SK-N-SH (cell line): ENCODE measurements around the gene BNIP5. TPM values are rescaled to one million over a fixed set of nuclear protein-coding genes. Genes with fewer than 3 reads are reported as not detected.

Experiments
- CTCF ChIA-PET: fragments of 300-600, 350-600 bp; formaldehyde crosslinking; extraction: SDS; loops from one replicate; lab custom pipeline; 2021; lab: Yijun Ruan, JAX
- POLR2A ChIA-PET: fragments of 350-600 bp; sonication (Branson Sonifier 250); formaldehyde crosslinking; extraction: SDS; loops from one replicate; lab custom pipeline; 2020; ENCODE audit warnings: antibody characterized with exemption, inconsistent platforms; lab: Yijun Ruan, JAX
- DNase-seq: peaks from one replicate; pipeline ENCODE4 v3.0.0; 2012
- H2AFZ ChIP-seq: fragments of 200-600 bp; sonication (generic); 2 replicates; pipeline ENCODE4 v1.8.1; 2016; ENCODE audit warnings: antibody characterized with exemption, mild to moderate bottlenecking, low read depth
- H3F3A ChIP-seq: fragments of 200-600 bp; sonication (generic); replicated peaks from 2 replicates; pipeline ENCODE3; 2016; ENCODE audit warnings: antibody characterized with exemption, mild to moderate bottlenecking; ENCODE audit not compliant: insufficient read depth
- H3K27ac ChIP-seq, 2 experiments: fragments of 200-500 bp in 1 of 2; fragments of 200-600 bp in 1 of 2; sonication (Bioruptor generic) in 1 of 2; sonication (generic), shearing (Covaris generic) in 1 of 2; 2 replicates each; pipeline versions ENCODE4 v1.5.1 to v1.6.1; 2014 to 2016; ENCODE audit warnings: low read depth in 2 of 2, inconsistent platforms in 1 of 2, low read length in 1 of 2, mild to moderate bottlenecking in 1 of 2, mixed read lengths in 1 of 2
- H3K27me3 ChIP-seq: fragments of 200-600 bp; sonication (generic), shearing (Covaris generic); 2 replicates; pipeline ENCODE4 v1.6.1; 2016; ENCODE audit warnings: mixed run types; ENCODE audit not compliant: insufficient read depth
- H3K36me3 ChIP-seq, 2 experiments: fragments of 200-500 bp in 1 of 2; fragments of 200-600 bp in 1 of 2; sonication (Bioruptor generic) in 1 of 2; sonication (generic) in 1 of 2; replicated peaks in 1 of 2; 2 replicates each; pipeline versions ENCODE3 to v1.5.1; 2014 to 2016; ENCODE audit warnings: low read length in 1 of 2, mild to moderate bottlenecking in 1 of 2; ENCODE audit not compliant: insufficient read depth in 2 of 2, control insufficient read depth in 1 of 2
- H3K4me1 ChIP-seq, 2 experiments: fragments of 200-500 bp in 1 of 2; fragments of 200-600 bp in 1 of 2; sonication (Bioruptor generic) in 1 of 2; sonication (generic), shearing (Covaris generic) in 1 of 2; 2 replicates each; pipeline versions ENCODE4 v1.5.1 to v1.6.1; 2014 to 2016; ENCODE audit warnings: low read depth in 1 of 2, low read length in 1 of 2, mixed run types in 1 of 2; ENCODE audit not compliant: insufficient read depth in 2 of 2, control insufficient read depth in 1 of 2
- H3K4me2 ChIP-seq: fragments of 200-600 bp; sonication (generic), shearing (Covaris generic); 2 replicates; pipeline ENCODE4 v1.6.1; 2017; ENCODE audit warnings: mixed run types
- H3K4me3 ChIP-seq, 2 experiments: fragments of 200-500 bp in 1 of 2; fragments of 200-600 bp in 1 of 2; sonication (Bioruptor generic) in 1 of 2; sonication (generic), shearing (Covaris generic) in 1 of 2; 2 replicates each; pipeline versions ENCODE4 v1.5.1 to v1.8.1; 2014 to 2016; ENCODE audit warnings: low read depth in 2 of 2, inconsistent platforms in 1 of 2, low read length in 1 of 2, mild to moderate bottlenecking in 1 of 2, mixed read lengths in 1 of 2, moderate library complexity in 1 of 2
- H3K79me2 ChIP-seq: fragments of 200-600 bp; sonication (generic); 2 replicates; pipeline ENCODE4 v1.8.1; 2017; ENCODE audit warnings: mild to moderate bottlenecking; ENCODE audit not compliant: insufficient read depth
- H3K9ac ChIP-seq: fragments of 200-600 bp; sonication (generic); 2 replicates; pipeline ENCODE4 v1.6.1; 2017; ENCODE audit warnings: mixed run types
- H3K9me2 ChIP-seq: fragments of 200-600 bp; sonication (generic); 2 replicates; pipeline ENCODE4 v1.6.1; 2017; ENCODE audit warnings: mixed run types
- H3K9me3 ChIP-seq: fragments of 200-600 bp; sonication (generic); 2 replicates; pipeline ENCODE4 v1.6.1; 2017; ENCODE audit warnings: mixed run types, mild to moderate bottlenecking, moderate library complexity
- H4K20me1 ChIP-seq: fragments of 200-600 bp; sonication (generic); 2 replicates; pipeline ENCODE4 v1.6.1; 2017; ENCODE audit warnings: mild to moderate bottlenecking, mixed run types; ENCODE audit not compliant: insufficient read depth
- MAX ChIP-seq: IDR thresholded peaks from 2 replicates; pipeline ENCODE4 v1.4.0; 2012; ENCODE audit warnings: low read depth
- MXI1 ChIP-seq: IDR thresholded peaks from 2 replicates; pipeline ENCODE4 v1.6.1; 2012; ENCODE audit warnings: mild to moderate bottlenecking, low read depth, low read length, improper control_type of control experiment
- RCOR1 ChIP-seq: fragments of 150-350 bp; IDR thresholded peaks from 2 replicates; pipeline ENCODE4 v1.6.1; 2017; ENCODE audit warnings: antibody characterized with exemption, low read length
- RXRA ChIP-seq: IDR thresholded peaks from 2 replicates; pipeline ENCODE4 v1.4.0; 2012; ENCODE audit warnings: low read depth, mild to moderate bottlenecking, borderline replicate concordance
- TEAD4 ChIP-seq: IDR thresholded peaks from 2 replicates; pipeline ENCODE4 v1.4.0; 2012; ENCODE audit warnings: mild to moderate bottlenecking, borderline replicate concordance; ENCODE audit not compliant: insufficient read depth
- ZBTB33 ChIP-seq: IDR thresholded peaks from 2 replicates; pipeline ENCODE4 v1.4.0; 2012; ENCODE audit warnings: low read depth, borderline replicate concordance
- WGBS: methylation state at CpG from one replicate; pipeline ENCODE4 v1.1.6; 2017; ENCODE audit warnings: low lambda C conversion rate; 5-methylcytosine and 5-hydroxymethylcytosine counted together
- polyA plus RNA-seq, 3 experiments: library from polyadenylated mRNA; depleted of rRNA; stranded (reverse); fragments of >200 nt; gene quantifications; 2 replicates each; pipeline ENCODE4 v1.2.3, GENCODE V29; 2012
- TF ChIP-seq, protein P1 (sequence below): IDR thresholded peaks from 2 replicates; pipeline ENCODE4; 2012

BNIP5 gene
- polyA plus RNA-seq, 1 of the 3 experiments (the other 2 are of a cell fraction) = not detected

GRCh38 chr6:36337814-36338213 is 1.1 kb upstream of the BNIP5 start:
- CTCF ChIA-PET = interaction anchor here (2.1 kb wide), 1 partner anchor 310 kb away, joined by 4 read pairs; the partner anchor contains the start of gene MAPK14
- no peak for TF ChIP-seq RXRA
- no peaks in the 10 kb centered on the region for H3K36me3 ChIP-seq
- H3K4me1 ChIP-seq = no peaks in the 10 kb centered on the region; a peak in 1 of 4 replicates
- no peak overlapping the region for H3K9ac ChIP-seq
- no peak overlapping the region for H2AFZ ChIP-seq
- 90% methylated on average over 1 of the region's 1 CpG for WGBS
- H3K4me3 ChIP-seq = no peak overlapping the region
- H3K4me2 ChIP-seq = no peak overlapping the region
- peaks cover 40% of the 10 kb centered on the region for H3K27me3 ChIP-seq
- H3K9me3 ChIP-seq = no peaks in the 10 kb centered on the region
- H3F3A ChIP-seq = no peaks in the 10 kb centered on the region
- no peak for DNase-seq
- H3K79me2 ChIP-seq = no peaks in the 10 kb centered on the region
- POLR2A ChIA-PET = no interaction called here
- no peak overlapping the region for H3K27ac ChIP-seq
- H4K20me1 ChIP-seq = no peaks in the 10 kb centered on the region
- no peaks in the 10 kb centered on the region for H3K9me2 ChIP-seq

DNA sequence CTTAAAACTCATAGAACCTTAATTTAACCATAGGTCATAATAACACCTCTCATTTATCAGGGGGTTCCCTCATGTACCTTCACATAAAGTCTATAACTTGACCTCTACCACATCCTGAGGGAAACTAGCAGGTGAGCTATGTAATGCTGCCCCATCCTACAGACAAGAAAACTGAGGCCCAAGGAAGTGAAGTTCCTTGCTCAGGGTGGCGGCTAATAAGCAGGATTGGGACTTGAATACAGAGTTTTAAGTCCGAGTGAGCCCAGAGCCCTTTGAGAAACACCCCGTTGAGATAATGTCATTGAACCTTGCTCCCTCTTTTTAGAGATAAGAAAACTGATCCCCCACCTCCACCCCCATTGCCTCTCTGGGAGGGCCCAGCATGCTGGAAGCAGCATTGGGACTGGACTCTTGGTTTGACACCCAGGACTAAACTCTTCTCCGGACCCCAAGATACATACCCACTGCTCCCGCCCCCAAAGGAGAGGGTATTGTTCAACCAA is 429 bp downstream of the BNIP5 start:
- H3K9me3 ChIP-seq = no peaks in the 10 kb centered on the region

More for the DNA sequence above, 429 bp downstream of the BNIP5 start:
- Histone ChIP-seq H3K27me3 (peaks cover 46% of the 10 kb centered on the region), H3K79me2 (no peaks in the 10 kb centered on the region), H3K9ac (no peak overlapping the region), H3K4me1 (no peaks in the 10 kb centered on the region; a peak in 1 of 4 replicates), H3K9me2 (no peaks in the 10 kb centered on the region), H2AFZ (no peak overlapping the region), H3K27ac (no peak overlapping the region), H3F3A (no peaks in the 10 kb centered on the region), H3K4me3 (no peak overlapping the region), H3K36me3 (no peaks in the 10 kb centered on the region), H3K4me2 (no peak overlapping the region), H4K20me1 (no peaks in the 10 kb centered on the region)
- 46% methylated on average over 3 of the region's 5 CpGs for WGBS
- TF ChIP-seq, protein P1, sequence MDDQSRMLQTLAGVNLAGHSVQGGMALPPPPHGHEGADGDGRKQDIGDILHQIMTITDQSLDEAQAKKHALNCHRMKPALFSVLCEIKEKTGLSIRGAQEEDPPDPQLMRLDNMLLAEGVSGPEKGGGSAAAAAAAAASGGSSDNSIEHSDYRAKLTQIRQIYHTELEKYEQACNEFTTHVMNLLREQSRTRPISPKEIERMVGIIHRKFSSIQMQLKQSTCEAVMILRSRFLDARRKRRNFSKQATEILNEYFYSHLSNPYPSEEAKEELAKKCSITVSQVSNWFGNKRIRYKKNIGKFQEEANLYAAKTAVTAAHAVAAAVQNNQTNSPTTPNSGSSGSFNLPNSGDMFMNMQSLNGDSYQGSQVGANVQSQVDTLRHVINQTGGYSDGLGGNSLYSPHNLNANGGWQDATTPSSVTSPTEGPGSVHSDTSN = no peak
- TF ChIP-seq ZBTB33 (no peak), MXI1 (no peak), TEAD4 (no peak), MAX (no peak), RCOR1 (no peak)
- POLR2A ChIA-PET = no interaction called here
- DNase-seq = no peak
- CTCF ChIA-PET = interaction anchor here (0.9 to 2.1 kb wide), 5 partner anchors 19 to 309 kb away, joined by 3 to 5 read pairs (median 4); partner anchors contain the start of gene MAPK14
